Neural cell (in vitro differentiated cells): Measurements from ENCODE around the gene NEURL3. TPM values are rescaled to one million over a fixed set of nuclear protein-coding genes. Genes with fewer than 3 reads are reported as not detected.

Source experiments
- H2AFZ ChIP-seq: fragments of 200-600, 300-800 bp; sonication (generic), shearing (Covaris generic); 2 replicates; pipeline ENCODE4 v1.6.0; 2014; ENCODE audit warnings: low read depth, mild to moderate bottlenecking, antibody characterized with exemption, low read length, moderate library complexity
- H3F3A ChIP-seq: fragments of 200-600 bp; shearing (Covaris generic); 2 replicates; pipeline ENCODE4 v1.6.1; 2016; ENCODE audit warnings: mild to moderate bottlenecking, moderate library complexity, mixed read lengths, antibody characterized with exemption, low read length; ENCODE audit not compliant: insufficient read depth, poor library complexity, severe bottlenecking
- H3K27ac ChIP-seq: fragments of 200-600, 300-800 bp; sonication (generic), shearing (Covaris generic); 2 replicates; pipeline ENCODE4 v1.5.1; 2014; ENCODE audit warnings: mild to moderate bottlenecking, low read length, moderate library complexity
- H3K27me3 ChIP-seq: fragments of 300-800, 200-600 bp; sonication (generic), shearing (Covaris generic); 2 replicates; pipeline ENCODE4 v1.6.0; 2014; ENCODE audit warnings: mild to moderate bottlenecking, low read depth, low read length, moderate library complexity; ENCODE audit not compliant: insufficient read depth
- H3K36me3 ChIP-seq: fragments of 300-800, 200-600 bp; sonication (generic), shearing (Covaris generic); 2 replicates; pipeline ENCODE4 v1.5.1; 2014; ENCODE audit warnings: mild to moderate bottlenecking, antibody characterized with exemption, low read length, moderate library complexity; ENCODE audit not compliant: insufficient read depth
- H3K4me2 ChIP-seq: fragments of 300-800, 200-600 bp; sonication (generic), shearing (Covaris generic); 2 replicates; pipeline ENCODE4 v1.6.0; 2014; ENCODE audit warnings: mild to moderate bottlenecking, low read length
- H3K4me3 ChIP-seq: fragments of 300-800, 200-600 bp; sonication (generic), shearing (Covaris generic); 2 replicates; pipeline ENCODE4 v1.5.1; 2014; ENCODE audit warnings: mild to moderate bottlenecking, low read length, moderate library complexity
- H3K79me2 ChIP-seq: fragments of 200-600 bp; shearing (Covaris generic); replicated peaks from 2 replicates; pipeline ENCODE4 v1.6.0; 2014; ENCODE audit warnings: mild to moderate bottlenecking, low read length, moderate library complexity; ENCODE audit not compliant: insufficient read depth
- H3K9ac ChIP-seq: fragments of 300-800, 200-600 bp; sonication (generic), shearing (Covaris generic); 2 replicates; pipeline ENCODE4 v1.6.1; 2016; ENCODE audit warnings: mild to moderate bottlenecking, low read length, mixed read lengths
- H3K9me2 ChIP-seq: fragments of 200-600 bp; shearing (Covaris generic); 2 replicates; pipeline ENCODE4 v1.6.1; 2016; ENCODE audit warnings: mild to moderate bottlenecking, low read length, mixed read lengths; ENCODE audit not compliant: insufficient read depth
- H3K9me3 ChIP-seq: fragments of 200-600, 300-800 bp; sonication (generic), shearing (Covaris generic); 2 replicates; pipeline ENCODE4 v1.6.1; 2016; ENCODE audit warnings: mild to moderate bottlenecking, mixed run types, low read length, moderate library complexity, mixed read lengths
- H4K20me1 ChIP-seq: fragments of 200-600 bp; shearing (Covaris generic); 2 replicates; pipeline ENCODE4 v1.6.1; 2016; ENCODE audit warnings: mild to moderate bottlenecking, mixed run types; ENCODE audit not compliant: insufficient read depth
- EP300 ChIP-seq: fragments of 450-650 bp; conservative IDR thresholded peaks from 2 replicates; pipeline ENCODE4 v1.6.1; 2014; ENCODE audit warnings: antibody characterized with exemption, mild to moderate bottlenecking, moderate library complexity; ENCODE audit not compliant: poor library complexity, severe bottlenecking
- EZH2 ChIP-seq: fragments of 200-600, 300-800 bp; shearing (Covaris generic), sonication (generic); IDR thresholded peaks from 2 replicates; pipeline ENCODE4 v1.6.1; 2014; ENCODE audit warnings: antibody characterized with exemption, low read length, borderline replicate concordance, mild to moderate bottlenecking; ENCODE audit not compliant: insufficient read depth, poor library complexity, severe bottlenecking
- MXI1 ChIP-seq: fragments of 450-650 bp; conservative IDR thresholded peaks from 2 replicates; pipeline ENCODE4 v1.6.1; 2014; ENCODE audit warnings: antibody characterized with exemption, mild to moderate bottlenecking; ENCODE audit not compliant: poor library complexity, severe bottlenecking
- POLR2AphosphoS5 ChIP-seq: IDR thresholded peaks from 2 replicates; pipeline ENCODE4 v1.6.1; 2012
- RAD21 ChIP-seq: fragments of 450-650 bp; conservative IDR thresholded peaks from 2 replicates; pipeline ENCODE4 v1.6.1; 2014; ENCODE audit warnings: antibody characterized with exemption, mild to moderate bottlenecking, moderate library complexity
- REST ChIP-seq: IDR thresholded peaks from 2 replicates; pipeline ENCODE4 v1.6.1; 2012; ENCODE audit warnings: borderline replicate concordance
- SMC3 ChIP-seq: fragments of 450-650 bp; conservative IDR thresholded peaks from 2 replicates; pipeline ENCODE4 v1.6.1; 2014; ENCODE audit warnings: antibody characterized with exemption, mild to moderate bottlenecking, moderate library complexity; ENCODE audit not compliant: poor library complexity
- TAF1 ChIP-seq: IDR thresholded peaks from 2 replicates; pipeline ENCODE4 v1.6.1; 2012; ENCODE audit warnings: low read depth
- polyA plus RNA-seq: library from polyadenylated mRNA; depleted of rRNA; stranded (reverse); fragments of >200 nt; gene quantifications from 2 replicates; pipeline ENCODE4 v1.2.3, GENCODE V29; 2014
- TF ChIP-seq, protein P1 (sequence below): fragments of 450-650 bp; IDR thresholded peaks from 2 replicates; pipeline ENCODE4 v1.5.1; 2014; ENCODE audit warnings: antibody characterized with exemption, mild to moderate bottlenecking, moderate library complexity; ENCODE audit not compliant: poor library complexity, severe bottlenecking

NEURL3 gene
- polyA plus RNA-seq, 1 donor from 2014 or later: not detected

DNA sequence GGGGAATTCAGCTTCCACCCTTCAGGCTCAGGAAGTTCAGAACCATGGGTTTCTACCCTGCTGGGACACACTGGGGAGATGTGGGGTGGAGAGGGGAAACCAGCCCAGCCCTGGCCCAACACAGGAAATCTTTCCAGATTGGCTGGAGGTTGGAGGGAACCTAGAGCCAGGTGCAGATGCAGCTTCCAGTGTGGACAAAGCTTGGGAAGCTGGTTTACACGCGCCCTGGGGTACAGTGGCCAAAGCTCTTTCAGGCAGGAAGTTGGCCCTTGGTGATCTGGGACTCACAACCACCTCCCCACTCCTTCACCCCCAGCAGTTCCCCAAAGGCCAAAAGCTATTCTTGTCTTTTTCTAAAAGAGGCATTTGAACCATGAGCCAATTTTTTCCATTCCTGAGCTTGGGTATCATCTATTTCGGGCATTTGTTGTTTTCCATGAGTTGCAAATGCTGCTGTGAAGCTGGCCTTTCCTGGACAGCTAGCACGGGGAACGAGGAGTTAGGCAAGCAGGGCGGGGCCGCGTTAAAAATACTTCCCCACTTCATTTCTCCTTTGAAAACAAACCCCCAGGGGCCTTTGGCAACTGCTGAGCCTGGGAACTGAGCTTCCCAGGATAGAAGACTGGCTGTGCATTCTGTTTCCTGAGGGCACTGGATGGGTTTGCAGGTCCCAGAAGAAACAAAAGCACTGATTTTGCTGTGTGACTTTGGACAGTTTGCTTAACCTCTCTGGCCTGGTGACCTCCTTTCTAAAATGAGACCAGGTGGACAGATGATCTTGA, 28.3 kb upstream of the NEURL3 start:
- H3F3A ChIP-seq: no peaks in the 10 kb centered on the region
- no peaks in the 10 kb centered on the region for H3K9me3 ChIP-seq
- H4K20me1 ChIP-seq: no peaks in the 10 kb centered on the region
- H3K4me3 ChIP-seq: no peak overlapping the region
- no peak overlapping the region for H2AFZ ChIP-seq
- TF ChIP-seq POLR2AphosphoS5 (no peak), REST (no peak), SMC3 (no peak), TAF1 (no peak), MXI1 (no peak), EZH2 (no peak), RAD21 (no peak), EP300 (no peak)
- TF ChIP-seq, protein P1, sequence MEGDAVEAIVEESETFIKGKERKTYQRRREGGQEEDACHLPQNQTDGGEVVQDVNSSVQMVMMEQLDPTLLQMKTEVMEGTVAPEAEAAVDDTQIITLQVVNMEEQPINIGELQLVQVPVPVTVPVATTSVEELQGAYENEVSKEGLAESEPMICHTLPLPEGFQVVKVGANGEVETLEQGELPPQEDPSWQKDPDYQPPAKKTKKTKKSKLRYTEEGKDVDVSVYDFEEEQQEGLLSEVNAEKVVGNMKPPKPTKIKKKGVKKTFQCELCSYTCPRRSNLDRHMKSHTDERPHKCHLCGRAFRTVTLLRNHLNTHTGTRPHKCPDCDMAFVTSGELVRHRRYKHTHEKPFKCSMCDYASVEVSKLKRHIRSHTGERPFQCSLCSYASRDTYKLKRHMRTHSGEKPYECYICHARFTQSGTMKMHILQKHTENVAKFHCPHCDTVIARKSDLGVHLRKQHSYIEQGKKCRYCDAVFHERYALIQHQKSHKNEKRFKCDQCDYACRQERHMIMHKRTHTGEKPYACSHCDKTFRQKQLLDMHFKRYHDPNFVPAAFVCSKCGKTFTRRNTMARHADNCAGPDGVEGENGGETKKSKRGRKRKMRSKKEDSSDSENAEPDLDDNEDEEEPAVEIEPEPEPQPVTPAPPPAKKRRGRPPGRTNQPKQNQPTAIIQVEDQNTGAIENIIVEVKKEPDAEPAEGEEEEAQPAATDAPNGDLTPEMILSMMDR: no peak
- H3K4me2 ChIP-seq: no peak overlapping the region
- H3K79me2 ChIP-seq: no peaks in the 10 kb centered on the region
- no peaks in the 10 kb centered on the region for H3K9me2 ChIP-seq
- no peak overlapping the region for H3K27ac ChIP-seq
- peaks cover 27% of the 10 kb centered on the region for H3K27me3 ChIP-seq
- H3K36me3 ChIP-seq: no peaks in the 10 kb centered on the region
- H3K9ac ChIP-seq: no peak overlapping the region

DNA sequence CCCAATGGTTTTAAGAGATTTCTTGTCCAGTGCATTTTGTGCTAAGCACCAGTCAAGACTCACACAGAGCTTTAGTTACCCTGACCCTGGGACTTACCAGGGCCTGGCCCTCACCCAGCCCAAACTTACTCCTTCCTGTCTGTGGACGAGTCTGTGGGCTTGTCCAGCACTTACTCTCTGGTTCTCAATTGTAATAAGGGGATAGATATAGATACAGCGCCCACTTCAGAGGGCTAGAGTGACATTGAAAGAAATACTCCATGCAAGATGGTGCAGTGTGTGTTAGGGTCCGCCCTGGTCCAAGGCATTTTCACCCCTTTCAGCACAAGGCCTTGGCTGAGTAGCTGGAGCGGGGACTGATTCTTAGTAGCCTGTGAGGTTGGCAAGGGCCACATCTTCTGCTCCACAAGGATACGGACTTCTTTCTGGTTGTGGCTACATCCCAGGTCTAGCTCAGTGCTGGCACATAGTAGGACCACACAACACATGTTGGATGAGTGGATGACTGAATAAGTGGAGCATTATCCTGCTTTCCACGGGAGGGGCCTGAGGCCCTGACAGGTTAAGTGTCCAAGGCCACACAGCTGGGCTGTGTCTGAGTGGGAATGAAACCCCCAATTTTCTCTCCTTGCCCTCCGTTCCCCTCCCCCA, 27.6 kb upstream of the NEURL3 start:
- H3K79me2 ChIP-seq: no peaks in the 10 kb centered on the region
- no peak overlapping the region for H3K4me2 ChIP-seq
- no peaks in the 10 kb centered on the region for H3K36me3 ChIP-seq
- no peak overlapping the region for H3K9ac ChIP-seq
- H3K9me2 ChIP-seq: no peaks in the 10 kb centered on the region
- TF ChIP-seq EP300: no peak
- TF ChIP-seq, protein P1: no peak
- TF ChIP-seq RAD21: no peak
- no peak for TF ChIP-seq MXI1
- no peak for TF ChIP-seq TAF1
- no peak for TF ChIP-seq SMC3
- no peak for TF ChIP-seq POLR2AphosphoS5
- TF ChIP-seq REST: no peak
- TF ChIP-seq EZH2: no peak
- no peak overlapping the region for H3K27ac ChIP-seq
- H3F3A ChIP-seq: no peaks in the 10 kb centered on the region
- peaks cover 27% of the 10 kb centered on the region for H3K27me3 ChIP-seq
- H2AFZ ChIP-seq: no peak overlapping the region
- H3K9me3 ChIP-seq: no peaks in the 10 kb centered on the region
- H3K4me3 ChIP-seq: no peak overlapping the region
- H4K20me1 ChIP-seq: no peaks in the 10 kb centered on the region
